Measurements from ENCODE around the gene ATG4A.

ATG4A gene

GRCh38 chrX:108168961-108169740, 77.6 kb downstream of the ATG4A start:
- DNase-seq (ENCODE audit: low read depth in 1 of 2, low spot score in 1 of 2), result no peak

GRCh38 chrX:108169768-108170167, 78.2 kb downstream of the ATG4A start:
- no peak for DNase-seq (ENCODE audit: low read depth in 1 of 2, low spot score in 1 of 2)

GRCh38 chrX:108171671-108172070, 80.1 kb downstream of the ATG4A start:
- no peak for DNase-seq (ENCODE audit: low read depth in 1 of 2, low spot score in 1 of 2)

GRCh38 chrX:108173874-108174273, 82.3 kb downstream of the ATG4A start:
- no peak for DNase-seq (ENCODE audit: low read depth in 1 of 2, low spot score in 1 of 2)

GRCh38 chrX:108177351-108178142, 86.0 kb downstream of the ATG4A start:
- no peak for DNase-seq (ENCODE audit: low read depth in 1 of 2, low spot score in 1 of 2)

- DNase-seq (ENCODE audit: low read depth in 1 of 2, low spot score in 1 of 2), result no peak
Observed at GRCh38 chrX:108178143-108178498, 86.5 kb downstream of the ATG4A start.

- no peak for DNase-seq (ENCODE audit: low read depth in 1 of 2, low spot score in 1 of 2)
Observed at GRCh38 chrX:108186811-108187210, 95.2 kb downstream of the ATG4A start.

GRCh38 chrX:108198420-108198819, 106.8 kb downstream of the ATG4A start:
- DNase-seq (ENCODE audit: low read depth in 1 of 2, low spot score in 1 of 2), result no peak

- DNase-seq (ENCODE audit: low read depth in 1 of 2, low spot score in 1 of 2), result no peak
Observed at GRCh38 chrX:108199041-108199440, 107.5 kb downstream of the ATG4A start.

GRCh38 chrX:108199691-108200090, 108.1 kb downstream of the ATG4A start:
- no peak for DNase-seq (ENCODE audit: low read depth in 1 of 2, low spot score in 1 of 2)

GRCh38 chrX:108203540-108203939, 112.0 kb downstream of the ATG4A start:
- DNase-seq (ENCODE audit: low read depth in 1 of 2, low spot score in 1 of 2), result no peak

All from activated T-helper 1 cell treated with anti-CD3 and anti-CD28 coated beads, Interleukin-2, amount 50 U/mL, for 16 hours (primary cell).